DND-41 (cell line): ENCODE measurements around the gene AHR.

Experiments used
- EZH2 ChIP-seq: IDR thresholded peaks from 3 replicates; pipeline ENCODE4 v1.6.1; 2012; ENCODE audit warnings: borderline replicate concordance, low read depth, mild to moderate bottlenecking, moderate library complexity, low read length, inconsistent platforms; ENCODE audit not compliant: severe bottlenecking
- TF ChIP-seq, protein P1 (sequence below): IDR thresholded peaks from 2 replicates; pipeline ENCODE4 v1.5.1; 2012; ENCODE audit warnings: borderline replicate concordance, low read length, moderate library complexity, mild to moderate bottlenecking; ENCODE audit not compliant: poor library complexity, severe bottlenecking; ENCODE audit errors: extremely low read depth

DNA sequence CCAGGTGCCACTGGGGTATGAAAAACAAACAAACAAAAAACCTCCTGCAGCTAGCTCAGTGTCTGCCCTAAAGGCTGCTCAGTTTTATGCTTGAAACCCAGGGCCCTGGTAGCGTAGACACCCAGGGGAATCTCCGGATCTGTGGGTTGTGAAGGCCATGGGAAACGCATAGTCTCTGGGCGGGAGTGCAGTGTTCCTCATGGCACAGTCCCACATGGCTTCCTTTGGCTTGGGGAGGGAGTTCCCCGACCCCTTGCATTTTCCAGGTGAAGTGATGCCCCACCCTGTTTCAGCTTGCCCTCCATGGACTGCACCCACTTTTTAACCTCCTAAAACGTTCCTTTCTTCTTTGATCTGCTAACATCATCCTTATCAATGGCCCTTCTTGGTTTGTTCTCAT is 56.0 kb downstream of the AHR start:
- TF ChIP-seq, protein P1, sequence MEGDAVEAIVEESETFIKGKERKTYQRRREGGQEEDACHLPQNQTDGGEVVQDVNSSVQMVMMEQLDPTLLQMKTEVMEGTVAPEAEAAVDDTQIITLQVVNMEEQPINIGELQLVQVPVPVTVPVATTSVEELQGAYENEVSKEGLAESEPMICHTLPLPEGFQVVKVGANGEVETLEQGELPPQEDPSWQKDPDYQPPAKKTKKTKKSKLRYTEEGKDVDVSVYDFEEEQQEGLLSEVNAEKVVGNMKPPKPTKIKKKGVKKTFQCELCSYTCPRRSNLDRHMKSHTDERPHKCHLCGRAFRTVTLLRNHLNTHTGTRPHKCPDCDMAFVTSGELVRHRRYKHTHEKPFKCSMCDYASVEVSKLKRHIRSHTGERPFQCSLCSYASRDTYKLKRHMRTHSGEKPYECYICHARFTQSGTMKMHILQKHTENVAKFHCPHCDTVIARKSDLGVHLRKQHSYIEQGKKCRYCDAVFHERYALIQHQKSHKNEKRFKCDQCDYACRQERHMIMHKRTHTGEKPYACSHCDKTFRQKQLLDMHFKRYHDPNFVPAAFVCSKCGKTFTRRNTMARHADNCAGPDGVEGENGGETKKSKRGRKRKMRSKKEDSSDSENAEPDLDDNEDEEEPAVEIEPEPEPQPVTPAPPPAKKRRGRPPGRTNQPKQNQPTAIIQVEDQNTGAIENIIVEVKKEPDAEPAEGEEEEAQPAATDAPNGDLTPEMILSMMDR = no peak
- no peak for TF ChIP-seq EZH2
